ENCODE data around the gene HLA-F.
A peak's percentile ranks its signal among the peaks of the same experiment; 100 is the strongest.

Gene HLA-F

DNA sequence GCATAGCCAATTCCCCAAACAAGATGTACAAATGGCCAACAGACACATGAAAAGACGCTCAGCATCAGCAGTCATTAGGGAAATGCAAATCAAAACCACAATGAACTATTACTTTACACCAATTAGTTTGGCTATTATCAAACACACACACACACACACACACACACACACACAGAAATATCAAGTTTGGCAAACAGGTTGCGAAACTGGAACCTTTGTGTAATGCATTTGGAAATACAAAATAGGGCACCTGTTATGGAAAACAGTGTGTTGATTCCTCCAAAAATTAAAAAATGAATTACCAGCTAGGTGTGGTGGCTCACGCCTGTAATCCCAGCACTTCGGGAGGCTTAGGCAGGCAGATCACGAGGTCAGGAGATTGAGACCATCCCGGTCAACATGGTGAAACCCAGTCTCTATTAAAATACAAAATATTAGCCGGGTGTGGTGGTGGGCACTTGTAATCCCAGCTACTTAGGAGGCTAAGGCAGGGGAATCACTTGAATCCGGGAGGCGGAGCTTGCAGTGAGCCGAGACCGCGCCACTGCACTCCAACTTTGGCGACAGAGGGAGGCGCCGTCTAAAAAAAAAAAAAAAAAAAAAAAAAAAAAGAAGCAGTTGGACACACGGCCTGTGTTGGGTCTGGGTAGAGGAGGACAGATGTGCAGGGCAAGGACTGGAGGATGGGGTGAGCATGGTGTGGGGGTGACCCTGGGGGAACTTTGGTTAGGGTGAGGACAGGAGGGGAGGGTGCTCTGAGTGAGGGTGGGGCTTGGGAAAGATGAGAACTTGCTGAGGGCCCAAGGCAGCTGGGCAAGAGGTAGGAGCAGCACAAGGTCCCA lies 23.8 kb downstream of the HLA-F start:
- no peak overlapping the region for H3K4me2 ChIP-seq (ENCODE audit: low read length)
- H3K4me1 ChIP-seq (ENCODE audit: control insufficient read depth, insufficient read depth, low read length), result peaks cover 16% of the 10 kb centered on the region
- H3K9ac ChIP-seq (ENCODE audit: low read depth, low read length), result no peak overlapping the region
- H3K27me3 ChIP-seq (ENCODE audit: control insufficient read depth, insufficient read depth, low read length), result no peaks in the 10 kb centered on the region
- H3K9me3 ChIP-seq (replicated peaks; ENCODE audit: low read length), result no peaks in the 10 kb centered on the region
- H3K36me3 ChIP-seq (ENCODE audit: insufficient read depth, low read length), result no peaks in the 10 kb centered on the region
- H3K4me3 ChIP-seq (ENCODE audit: low read length), result no peak overlapping the region

DNA sequence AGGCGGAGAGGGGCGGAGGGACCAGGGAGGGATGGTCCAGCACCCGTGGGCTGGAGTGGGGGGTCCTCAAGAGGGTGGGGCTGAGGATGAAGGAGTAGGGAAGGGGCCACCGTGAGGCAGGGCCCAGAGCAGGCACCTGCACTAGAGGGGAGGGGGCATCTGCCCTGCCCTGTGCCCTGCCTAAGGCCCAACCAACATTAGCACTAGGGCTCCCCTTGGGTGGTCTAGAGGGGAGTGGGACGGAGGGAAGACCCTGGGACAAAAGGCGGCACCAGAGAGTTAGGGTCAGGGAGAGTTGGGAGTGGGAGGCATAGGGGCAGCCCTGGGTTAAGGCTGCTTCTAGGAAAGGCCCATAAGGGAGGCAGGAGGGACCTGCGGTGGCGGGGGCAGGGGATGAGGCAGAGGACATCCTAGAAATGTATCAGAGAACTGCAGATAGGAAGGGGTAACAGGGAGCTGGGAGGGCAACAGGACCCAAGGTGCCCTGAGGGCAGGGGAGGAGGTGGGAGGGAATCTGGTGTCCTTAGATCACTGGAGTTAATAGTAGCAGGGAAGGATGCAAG lies 24.5 kb downstream of the HLA-F start:
- Histone ChIP-seq H3K27me3 (ENCODE audit: control insufficient read depth, insufficient read depth, low read length) (no peaks in the 10 kb centered on the region), H3K4me2 (ENCODE audit: low read length) (peak overlapping the region; percentile 87), H3K36me3 (ENCODE audit: insufficient read depth, low read length) (no peaks in the 10 kb centered on the region), H3K4me3 (ENCODE audit: low read length) (peak overlapping the region; percentile 74), H3K9me3 (replicated peaks; ENCODE audit: low read length) (no peaks in the 10 kb centered on the region), H3K4me1 (ENCODE audit: control insufficient read depth, insufficient read depth, low read length) (peaks cover 18% of the 10 kb centered on the region), H3K9ac (ENCODE audit: low read depth, low read length) (peak overlapping the region; percentile 65)

DNA sequence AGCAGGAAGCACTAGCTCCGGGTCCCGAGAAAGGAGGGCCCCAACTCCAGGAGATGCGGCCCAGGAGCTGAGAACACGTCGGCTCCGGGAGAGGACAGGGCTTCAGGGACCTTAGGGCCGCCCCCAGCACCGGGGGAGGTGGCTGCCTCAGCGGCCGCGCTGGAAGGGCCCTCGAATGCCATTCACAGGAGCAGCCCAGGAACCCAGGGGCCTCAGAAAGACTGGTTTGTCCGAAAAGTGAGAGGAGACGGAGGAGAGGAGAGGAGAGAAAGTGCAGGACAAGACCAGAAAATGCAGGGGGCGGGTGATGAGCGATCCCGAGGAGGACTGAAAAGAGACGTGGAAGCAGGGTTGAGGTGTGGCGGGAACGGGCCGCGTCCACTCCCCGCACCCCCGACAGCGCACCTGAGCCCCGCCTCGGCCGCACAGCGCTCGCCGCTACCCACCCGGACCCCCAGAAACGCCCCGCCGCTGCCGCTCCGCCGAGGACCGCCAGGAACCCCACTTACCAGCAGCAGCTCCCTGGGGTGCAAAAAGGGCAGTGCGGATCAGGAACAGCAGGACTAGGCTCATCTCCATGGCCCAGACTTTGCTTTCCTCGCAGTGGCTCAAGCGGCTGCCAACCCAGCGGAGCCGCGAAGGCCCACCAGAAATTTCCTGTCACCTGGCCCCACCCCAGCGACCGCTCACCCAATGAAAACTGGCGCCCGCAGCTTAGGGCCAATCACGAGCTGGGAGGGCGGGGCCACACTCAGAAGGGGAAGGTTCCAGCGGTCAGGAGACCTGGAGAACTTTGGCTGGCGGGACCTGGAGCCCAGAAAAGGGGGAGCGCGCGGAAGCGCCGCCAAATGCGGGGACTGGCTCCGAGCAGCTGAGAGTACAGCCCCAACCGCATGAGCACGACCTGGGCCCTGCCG lies 25.4 kb downstream of the HLA-F start:
- peak overlapping the region; percentile 74 for H3K4me3 ChIP-seq (ENCODE audit: low read length)
- no peaks in the 10 kb centered on the region for H3K9me3 ChIP-seq (replicated peaks; ENCODE audit: low read length)
- H3K36me3 ChIP-seq (ENCODE audit: insufficient read depth, low read length), result no peaks in the 10 kb centered on the region

DNA sequence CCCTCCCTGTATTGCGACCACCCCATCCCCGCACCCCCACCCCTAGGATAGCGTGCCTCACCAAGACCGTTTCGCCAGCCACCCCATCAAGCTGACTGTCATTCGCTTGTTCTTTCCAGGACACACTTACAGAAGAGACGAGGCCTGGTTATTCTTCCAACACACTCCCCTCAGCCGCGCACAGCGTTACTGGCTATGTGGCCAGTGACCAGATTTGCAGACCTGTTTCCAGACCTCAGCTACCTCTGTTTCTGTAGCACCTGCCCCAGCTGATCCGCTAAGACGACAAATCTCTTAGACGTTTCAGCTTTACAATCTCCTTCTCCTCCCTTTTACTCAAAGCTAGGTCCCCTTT lies 26.1 kb downstream of the HLA-F start:
- Histone ChIP-seq H3K4me1 (ENCODE audit: control insufficient read depth, insufficient read depth, low read length) (peaks cover 18% of the 10 kb centered on the region), H3K4me3 (ENCODE audit: low read length) (peak overlapping the region; percentile 74), H3K9ac (ENCODE audit: low read depth, low read length) (no peak overlapping the region), H3K4me2 (ENCODE audit: low read length) (peak overlapping the region; percentile 87), H3K36me3 (ENCODE audit: insufficient read depth, low read length) (no peaks in the 10 kb centered on the region), H3K9me3 (replicated peaks; ENCODE audit: low read length) (no peaks in the 10 kb centered on the region), H3K27me3 (ENCODE audit: control insufficient read depth, insufficient read depth, low read length) (no peaks in the 10 kb centered on the region)

More for the DNA sequence above, 25.4 kb downstream of the HLA-F start:
- Histone ChIP-seq H3K27me3 (ENCODE audit: control insufficient read depth, insufficient read depth, low read length) (no peaks in the 10 kb centered on the region), H3K4me1 (ENCODE audit: control insufficient read depth, insufficient read depth, low read length) (peaks cover 18% of the 10 kb centered on the region), H3K9ac (ENCODE audit: low read depth, low read length) (peak overlapping the region; percentile 65), H3K4me2 (ENCODE audit: low read length) (peak overlapping the region; percentile 87)

DNA sequence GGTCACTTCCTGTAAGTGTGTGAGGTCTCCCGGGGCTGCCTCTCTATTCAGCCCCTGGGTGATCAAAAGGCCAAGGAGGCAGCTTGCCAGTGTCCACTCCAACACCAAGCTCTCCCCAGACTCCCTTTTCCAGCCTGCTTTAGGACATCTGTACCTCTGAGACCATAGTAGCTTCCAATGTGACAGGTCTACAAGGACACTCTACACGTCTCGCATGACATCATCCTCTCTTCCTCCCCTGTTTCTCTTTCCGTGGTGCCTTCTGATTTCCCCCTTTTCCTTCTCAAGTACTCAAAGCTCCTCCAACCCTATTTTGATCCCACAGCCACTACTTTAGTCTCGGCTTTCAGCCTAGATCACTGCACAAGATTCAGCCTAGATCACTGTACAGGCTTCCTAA lies 26.4 kb downstream of the HLA-F start:
- H3K9ac ChIP-seq (ENCODE audit: low read depth, low read length), result no peak overlapping the region
- peak overlapping the region; percentile 87 for H3K4me2 ChIP-seq (ENCODE audit: low read length)
- H3K9me3 ChIP-seq (replicated peaks; ENCODE audit: low read length), result no peaks in the 10 kb centered on the region
- H3K4me1 ChIP-seq (ENCODE audit: control insufficient read depth, insufficient read depth, low read length), result peaks cover 18% of the 10 kb centered on the region
- no peaks in the 10 kb centered on the region for H3K27me3 ChIP-seq (ENCODE audit: control insufficient read depth, insufficient read depth, low read length)
- H3K36me3 ChIP-seq (ENCODE audit: insufficient read depth, low read length), result no peaks in the 10 kb centered on the region
- peak overlapping the region; percentile 74 for H3K4me3 ChIP-seq (ENCODE audit: low read length)

DNA sequence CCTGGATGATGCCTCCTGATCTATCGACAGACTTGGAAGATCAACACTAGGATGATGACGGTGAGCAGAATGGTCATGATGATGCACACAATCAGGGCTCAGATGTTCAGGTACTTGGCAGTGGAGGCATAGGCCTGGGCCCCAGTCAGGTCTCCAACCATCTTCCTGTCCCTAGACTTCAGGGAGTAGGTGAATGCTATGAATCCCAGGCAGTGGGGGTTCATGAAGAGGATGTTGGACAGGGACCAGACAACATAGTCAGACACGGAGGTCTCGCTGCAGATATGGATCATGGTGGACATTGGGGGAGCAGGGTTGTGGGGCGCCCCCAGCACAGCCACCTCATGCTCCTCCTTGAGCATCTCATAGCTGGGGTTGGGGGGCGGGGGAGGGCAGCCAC lies 27.5 kb downstream of the HLA-F start:
- Histone ChIP-seq H3K4me3 (ENCODE audit: low read length) (no peak overlapping the region), H3K36me3 (ENCODE audit: insufficient read depth, low read length) (no peaks in the 10 kb centered on the region), H3K9ac (ENCODE audit: low read depth, low read length) (no peak overlapping the region), H3K4me1 (ENCODE audit: control insufficient read depth, insufficient read depth, low read length) (peaks cover 18% of the 10 kb centered on the region), H3K9me3 (replicated peaks; ENCODE audit: low read length) (no peaks in the 10 kb centered on the region), H3K27me3 (ENCODE audit: control insufficient read depth, insufficient read depth, low read length) (no peaks in the 10 kb centered on the region), H3K4me2 (ENCODE audit: low read length) (no peak overlapping the region)

DNA sequence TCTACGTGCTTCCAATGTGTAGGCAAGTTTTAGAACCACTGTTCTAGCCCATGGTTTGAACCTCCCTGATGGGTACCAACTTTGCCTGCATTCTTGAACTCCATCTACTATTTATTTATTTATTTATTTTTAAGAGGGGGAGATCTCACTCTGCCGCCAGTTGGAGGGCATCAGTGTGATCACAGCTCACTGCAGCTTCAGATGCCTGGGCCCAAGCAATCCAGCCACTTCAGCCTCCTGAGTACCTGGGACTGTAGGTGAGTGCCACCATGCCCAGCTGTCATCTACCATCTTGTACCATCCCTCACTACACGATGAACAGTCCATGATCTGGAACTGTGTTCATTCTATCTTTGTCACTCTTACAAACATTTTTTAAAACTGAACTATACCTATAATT lies 28.2 kb downstream of the HLA-F start:
- no peak overlapping the region for H3K4me3 ChIP-seq (ENCODE audit: low read length)
- H3K4me2 ChIP-seq (ENCODE audit: low read length), result peak overlapping the region; percentile 81
- peaks cover 3% of the 10 kb centered on the region for H3K27me3 ChIP-seq (ENCODE audit: control insufficient read depth, insufficient read depth, low read length)
- no peaks in the 10 kb centered on the region for H3K36me3 ChIP-seq (ENCODE audit: insufficient read depth, low read length)
- H3K9ac ChIP-seq (ENCODE audit: low read depth, low read length), result peak overlapping the region; percentile 85
- H3K9me3 ChIP-seq (replicated peaks; ENCODE audit: low read length), result no peaks in the 10 kb centered on the region
- peaks cover 18% of the 10 kb centered on the region for H3K4me1 ChIP-seq (ENCODE audit: control insufficient read depth, insufficient read depth, low read length)

DNA sequence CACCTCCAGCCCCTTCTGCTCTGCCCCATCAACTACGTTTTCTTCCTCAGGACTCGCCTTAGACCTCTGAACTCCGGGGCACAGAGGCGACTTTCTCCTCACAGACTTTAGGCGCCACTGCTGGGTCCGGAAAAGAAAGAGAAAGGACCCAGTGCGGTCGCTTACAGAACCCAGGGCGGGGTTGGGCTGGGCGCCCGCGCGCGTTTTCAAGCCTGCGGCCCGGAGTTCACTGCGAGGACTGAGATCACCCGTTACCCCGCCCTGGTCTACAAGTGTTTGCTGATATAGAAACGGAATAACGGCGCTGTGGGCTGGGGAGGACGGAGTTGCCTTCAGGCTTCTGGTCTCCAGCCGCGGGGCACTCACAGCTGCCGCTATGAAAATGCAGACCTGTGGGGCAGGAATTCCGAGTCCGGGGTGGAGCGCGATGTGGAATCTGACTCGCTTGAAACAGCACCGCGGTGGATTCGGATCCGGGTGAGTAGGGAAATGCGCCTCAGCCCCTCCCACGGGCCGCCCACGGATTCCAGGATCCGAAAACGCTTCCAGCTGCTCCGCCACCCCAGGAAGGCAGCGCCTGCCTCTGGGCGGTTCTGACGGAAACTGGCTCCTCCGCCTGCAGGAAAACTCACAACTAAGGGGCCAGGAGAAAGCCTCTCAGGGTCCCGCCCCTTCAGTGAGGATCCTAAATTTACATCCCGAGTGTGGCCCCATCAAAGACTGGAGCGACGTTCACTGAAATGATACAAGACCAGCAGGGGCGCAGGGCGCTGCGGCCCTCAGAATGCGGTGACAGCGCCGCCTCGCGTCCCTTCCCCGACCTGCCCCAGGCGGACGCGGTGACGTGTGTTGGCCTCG lies 29.4 kb downstream of the HLA-F start:
- H3K4me1 ChIP-seq (ENCODE audit: control insufficient read depth, insufficient read depth, low read length), result peaks cover 18% of the 10 kb centered on the region
- peak overlapping the region; percentile 85 for H3K9ac ChIP-seq (ENCODE audit: low read depth, low read length)
- H3K36me3 ChIP-seq (ENCODE audit: insufficient read depth, low read length), result no peaks in the 10 kb centered on the region
- no peaks in the 10 kb centered on the region for H3K9me3 ChIP-seq (replicated peaks; ENCODE audit: low read length)
- peak overlapping the region; percentile 81 for H3K4me2 ChIP-seq (ENCODE audit: low read length)
- H3K4me3 ChIP-seq (ENCODE audit: low read length), result peak overlapping the region; percentile 87
- peaks cover 12% of the 10 kb centered on the region for H3K27me3 ChIP-seq (ENCODE audit: control insufficient read depth, insufficient read depth, low read length)

DNA sequence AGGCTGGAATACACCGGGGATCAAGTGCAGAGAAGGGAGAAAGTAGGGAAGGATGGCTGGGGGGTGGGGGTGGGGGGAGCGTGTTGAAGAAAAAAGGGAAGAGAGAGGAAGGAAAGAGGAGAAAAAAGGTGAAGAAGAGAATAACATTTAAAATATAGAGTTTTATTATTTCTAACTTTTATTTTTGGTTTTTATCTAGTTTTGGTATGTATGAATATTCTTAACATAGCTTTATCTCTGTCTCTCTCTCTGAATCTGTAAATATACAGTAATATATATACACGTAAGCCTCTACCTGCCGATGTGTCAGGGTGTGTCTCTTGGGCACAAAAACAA lies 30.0 kb downstream of the HLA-F start:
- Histone ChIP-seq H3K36me3 (ENCODE audit: insufficient read depth, low read length) (no peaks in the 10 kb centered on the region), H3K4me3 (ENCODE audit: low read length) (peak overlapping the region; percentile 87), H3K4me1 (ENCODE audit: control insufficient read depth, insufficient read depth, low read length) (peaks cover 15% of the 10 kb centered on the region), H3K9me3 (replicated peaks; ENCODE audit: low read length) (no peaks in the 10 kb centered on the region), H3K27me3 (ENCODE audit: control insufficient read depth, insufficient read depth, low read length) (peaks cover 16% of the 10 kb centered on the region), H3K4me2 (ENCODE audit: low read length) (peak overlapping the region; percentile 81), H3K9ac (ENCODE audit: low read depth, low read length) (no peak overlapping the region)

DNA sequence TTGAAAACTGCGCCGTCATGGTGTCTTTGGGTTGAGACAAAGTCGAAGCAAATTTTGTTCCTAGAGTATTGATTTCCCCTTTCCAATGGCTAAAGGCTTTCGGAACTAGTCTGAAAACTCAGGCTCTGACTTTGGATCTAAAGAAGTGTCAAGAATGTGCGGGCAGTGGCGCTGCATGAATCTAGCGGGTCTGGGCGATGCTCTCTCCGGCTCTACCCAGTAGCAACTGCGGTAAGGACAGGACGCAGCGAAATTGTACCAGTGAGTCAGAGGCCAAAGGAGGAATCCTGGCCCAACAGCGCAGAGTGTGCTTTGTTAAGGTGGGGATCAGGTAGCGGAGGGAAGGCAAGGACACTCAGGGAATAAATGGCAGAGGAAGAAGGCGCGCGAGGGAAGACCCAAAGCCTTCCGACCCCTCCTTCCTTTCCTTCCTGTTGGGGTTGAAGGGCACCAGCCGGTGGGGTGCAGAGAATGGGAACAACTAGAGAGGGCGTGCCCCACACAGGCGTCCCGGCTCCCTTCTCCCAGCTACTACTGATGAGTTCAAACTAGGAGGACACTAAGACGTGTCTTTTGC lies 32.1 kb downstream of the HLA-F start:
- Histone ChIP-seq H3K4me1 (ENCODE audit: control insufficient read depth, insufficient read depth, low read length) (peaks cover 8% of the 10 kb centered on the region), H3K36me3 (ENCODE audit: insufficient read depth, low read length) (no peaks in the 10 kb centered on the region), H3K9ac (ENCODE audit: low read depth, low read length) (no peak overlapping the region), H3K4me2 (ENCODE audit: low read length) (no peak overlapping the region), H3K27me3 (ENCODE audit: control insufficient read depth, insufficient read depth, low read length) (peaks cover 19% of the 10 kb centered on the region), H3K4me3 (ENCODE audit: low read length) (no peak overlapping the region), H3K9me3 (replicated peaks; ENCODE audit: low read length) (no peaks in the 10 kb centered on the region)
